GM19452 (cell line): Measurements from ENCODE around the gene ITPKC.
A peak's percentile ranks its signal among the peaks of the same experiment; 100 is the strongest.
"Not testable (repeated sequence)": the region's sequence is repeated elsewhere in the genome, so short reads cannot be mapped to it uniquely, and the experiment has no call there.

Experiments
- ATAC-seq: cut with Tn5 transposase; IDR thresholded peaks from one replicate; pipeline ENCODE4 v1.9.1; 2021; ENCODE audit not compliant: unreplicated experiment

The ITPKC gene

DNA sequence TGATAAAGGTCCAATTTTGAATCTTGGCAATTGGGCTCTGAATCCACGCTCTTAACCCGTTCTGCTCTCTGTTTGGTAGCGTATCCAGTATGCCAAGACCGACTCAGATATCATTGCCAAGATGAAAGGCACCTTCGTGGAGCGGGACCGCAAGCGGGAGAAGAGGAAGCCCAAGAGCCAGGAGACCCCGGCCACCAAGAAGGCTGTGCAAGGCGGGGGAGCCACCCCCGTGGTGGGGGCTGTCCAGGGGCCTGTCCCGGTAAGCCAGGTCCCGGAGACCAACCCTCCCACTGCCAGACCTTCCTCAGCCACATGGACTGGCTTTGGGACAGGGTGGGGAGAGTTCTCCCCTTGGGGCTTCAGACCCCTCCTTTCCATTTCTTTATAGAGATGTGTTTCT lies 42.4 kb downstream of the ITPKC start:
- ATAC-seq, result no peak

DNA sequence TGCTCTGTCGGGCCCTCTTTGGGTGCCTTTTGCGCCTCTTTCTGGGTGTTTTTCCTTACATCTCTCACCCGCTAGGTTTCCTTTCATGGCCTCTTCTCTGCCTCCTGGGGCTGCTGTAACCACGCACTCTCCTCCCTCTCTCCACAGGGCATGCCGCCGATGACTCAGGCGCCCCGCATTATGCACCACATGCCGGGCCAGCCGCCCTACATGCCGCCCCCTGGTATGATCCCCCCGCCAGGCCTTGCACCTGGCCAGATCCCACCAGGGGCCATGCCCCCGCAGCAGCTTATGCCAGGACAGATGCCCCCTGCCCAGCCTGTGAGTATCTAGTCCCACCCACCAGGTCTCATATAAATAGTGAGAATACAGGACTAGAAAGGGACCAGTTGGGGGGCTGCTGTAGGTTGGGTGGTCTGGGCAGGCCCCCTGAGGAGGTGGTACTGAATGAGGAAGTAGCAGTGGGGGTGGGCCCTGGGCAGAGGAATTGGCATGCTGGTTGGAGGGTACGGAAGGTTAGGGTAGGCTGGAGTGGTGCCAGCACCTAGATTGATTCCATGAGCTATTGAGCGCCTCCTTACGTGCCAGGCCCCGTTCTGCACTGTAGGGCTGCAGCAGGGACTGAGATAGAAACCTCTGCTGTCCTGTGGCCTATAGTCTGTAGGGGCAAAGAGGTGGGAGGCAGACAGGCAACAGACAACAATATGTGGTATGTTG lies 46.0 kb downstream of the ITPKC start:
- ATAC-seq, result no peak

DNA sequence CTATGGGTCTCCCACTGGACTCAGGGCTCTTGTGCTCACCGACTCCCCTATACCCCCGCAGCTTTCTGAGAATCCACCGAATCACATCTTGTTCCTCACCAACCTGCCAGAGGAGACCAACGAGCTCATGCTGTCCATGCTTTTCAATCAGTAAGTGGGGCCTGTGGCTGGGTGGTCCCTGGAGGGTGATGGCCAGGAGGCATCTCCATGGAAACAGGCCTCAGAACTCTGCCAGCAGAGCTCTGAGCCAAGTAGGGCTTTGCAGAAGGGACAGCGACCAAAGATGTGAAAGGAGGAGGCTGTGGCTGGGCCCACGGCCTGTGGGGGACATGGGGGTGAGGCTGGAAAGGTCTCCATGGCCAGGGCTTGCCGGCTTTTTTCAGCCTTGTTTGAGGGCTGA lies 46.6 kb downstream of the ITPKC start:
- ATAC-seq, result no peak

DNA sequence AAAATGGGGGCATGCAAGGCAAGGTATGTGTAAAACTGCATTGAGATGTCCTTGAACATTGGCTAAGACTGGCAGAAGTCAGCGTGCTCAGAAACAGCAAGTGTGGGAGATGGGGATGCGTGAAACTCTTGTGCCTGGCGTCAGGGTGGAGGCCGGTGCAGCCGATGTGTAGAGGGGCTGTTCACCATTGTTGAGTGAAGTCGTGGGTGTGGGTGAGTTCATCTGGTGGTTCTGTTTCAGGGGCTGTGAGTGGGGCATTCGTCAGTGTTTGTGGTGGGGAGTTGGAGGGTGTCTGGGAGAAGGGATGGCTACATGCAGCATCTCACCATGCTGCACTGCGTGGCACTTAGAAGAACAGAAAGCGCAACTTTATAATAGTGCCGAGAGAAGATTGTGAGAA lies 47.1 kb downstream of the ITPKC start:
- ATAC-seq, result no peak

DNA sequence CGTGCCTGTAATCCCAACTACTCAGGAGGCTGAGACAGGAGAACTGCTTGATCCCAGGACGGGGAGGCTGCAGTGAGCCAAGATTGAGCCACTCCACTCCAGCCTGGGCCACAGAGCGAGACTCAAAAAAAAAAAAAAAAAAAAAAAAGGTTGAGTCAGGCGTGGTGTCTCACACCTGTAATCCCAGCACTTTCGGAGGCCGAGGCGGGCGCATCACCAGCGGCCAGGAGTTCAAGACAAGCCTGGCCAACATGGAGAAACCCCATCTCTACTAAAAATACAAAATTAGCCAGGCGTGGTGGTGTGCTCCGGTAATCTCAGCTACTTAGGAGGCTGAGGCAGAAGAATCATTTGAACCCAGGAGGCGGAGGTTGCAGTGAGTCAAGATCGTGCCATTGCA lies 49.5 kb downstream of the ITPKC start:
- ATAC-seq, result not testable (repeated sequence)

DNA sequence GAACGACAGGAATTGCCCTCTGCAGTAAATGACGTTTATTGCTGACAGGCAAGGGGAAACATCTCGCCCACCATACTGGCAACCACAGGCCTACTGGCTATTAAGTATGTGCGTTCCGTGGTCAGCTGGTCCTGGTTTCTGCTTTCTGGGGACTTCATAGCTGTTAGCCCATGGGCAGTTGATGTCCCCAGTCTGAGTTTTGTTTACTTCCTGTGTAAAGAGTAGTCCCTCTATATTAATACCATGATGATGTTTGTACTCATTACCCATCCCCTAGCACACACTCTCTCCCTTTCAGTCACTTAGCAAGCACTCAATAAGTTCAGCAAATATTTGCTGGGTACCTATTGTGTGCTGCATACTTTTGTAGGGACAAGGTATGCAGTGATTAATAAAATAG lies 52.0 kb downstream of the ITPKC start:
- no peak for ATAC-seq

DNA sequence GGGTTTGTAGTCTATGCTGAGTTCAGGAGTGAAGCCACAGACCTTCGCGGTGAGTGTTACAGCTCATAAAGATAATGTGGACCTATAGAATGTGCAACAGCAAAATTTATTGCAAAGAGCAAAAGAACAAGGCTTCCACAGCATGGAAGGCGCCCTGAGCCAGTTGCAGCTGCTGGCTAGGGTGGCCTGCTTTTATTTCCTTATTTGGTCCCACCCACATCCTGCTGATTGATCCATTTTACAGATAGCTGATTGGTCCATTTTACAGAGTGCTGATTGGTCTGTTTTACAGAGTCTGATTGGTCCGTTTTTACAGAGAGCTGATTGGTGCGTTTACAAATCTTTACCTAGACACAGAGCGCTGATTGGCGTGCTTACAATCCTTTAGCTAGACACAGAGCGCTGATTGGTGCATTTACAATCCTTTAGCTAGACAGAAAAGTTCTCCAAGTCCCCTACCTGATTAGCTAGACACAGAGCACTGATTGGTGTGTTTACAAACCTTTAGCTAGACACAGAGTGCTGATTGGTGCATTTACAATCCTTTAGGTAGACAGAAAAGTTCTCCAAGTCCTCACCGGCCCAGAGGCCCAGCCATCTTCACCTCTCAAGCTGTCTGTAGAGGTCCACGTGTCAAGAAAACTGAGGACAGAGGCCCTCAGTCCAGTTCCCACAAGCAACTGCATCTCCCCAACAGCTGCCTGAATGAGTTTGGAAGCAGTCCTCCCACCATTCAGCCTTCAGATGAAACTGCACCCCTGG lies 54.4 kb downstream of the ITPKC start:
- ATAC-seq, result not testable (repeated sequence)

DNA sequence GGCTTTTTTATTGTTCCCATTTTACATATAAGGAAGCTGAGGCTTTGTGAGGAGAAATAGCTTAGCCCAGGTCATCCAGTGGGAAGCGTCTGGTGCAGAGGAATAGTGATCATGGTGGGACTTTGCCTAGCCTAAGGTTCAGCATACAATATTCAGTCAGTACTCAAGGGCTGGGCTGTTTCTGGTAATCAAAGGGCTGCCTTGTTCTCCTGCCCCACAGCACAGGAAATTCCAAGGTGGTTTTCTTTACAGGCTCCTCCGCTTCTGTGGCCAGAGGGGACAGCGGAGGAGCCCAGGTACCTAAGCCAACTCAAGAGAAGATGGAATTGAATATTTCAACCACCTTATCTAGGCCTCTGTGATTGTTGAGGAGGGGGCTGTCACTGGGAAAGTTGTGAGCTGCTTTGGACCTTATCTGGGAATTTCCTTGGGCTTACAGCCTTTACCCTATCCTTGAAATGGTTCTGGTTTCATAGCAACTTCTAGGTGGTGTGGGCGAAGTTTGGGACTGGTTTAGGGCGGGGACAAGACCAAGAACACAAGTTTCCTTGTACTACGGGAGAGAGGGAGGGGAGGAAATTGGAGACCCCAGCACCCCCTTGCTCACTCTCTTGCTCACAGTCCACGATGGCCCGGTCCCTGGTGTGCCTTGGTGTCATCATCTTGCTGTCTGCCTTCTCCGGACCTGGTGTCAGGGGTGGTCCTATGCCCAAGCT lies 58.2 kb downstream of the ITPKC start, which contains the start of gene MIA:
MIA (plus strand) TSS at position 606 of the 716 bp plus-strand sequence; CDS start at position 628, 22 bp downstream.
- ATAC-seq, result no peak

DNA sequence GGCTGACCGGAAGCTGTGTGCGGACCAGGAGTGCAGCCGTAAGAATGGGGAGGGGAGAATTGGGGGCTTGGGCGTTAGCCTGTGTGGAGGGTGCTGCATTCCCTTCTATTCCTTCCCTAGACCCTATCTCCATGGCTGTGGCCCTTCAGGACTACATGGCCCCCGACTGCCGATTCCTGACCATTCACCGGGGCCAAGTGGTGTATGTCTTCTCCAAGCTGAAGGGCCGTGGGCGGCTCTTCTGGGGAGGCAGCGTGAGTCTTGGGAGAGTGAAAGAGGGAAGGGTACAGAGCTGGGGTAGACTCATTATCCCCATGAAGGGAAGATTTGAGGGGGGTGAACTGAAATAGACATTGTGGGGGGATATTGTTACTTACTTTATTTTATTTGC lies 58.7 kb downstream of the ITPKC start:
- no peak for ATAC-seq

DNA sequence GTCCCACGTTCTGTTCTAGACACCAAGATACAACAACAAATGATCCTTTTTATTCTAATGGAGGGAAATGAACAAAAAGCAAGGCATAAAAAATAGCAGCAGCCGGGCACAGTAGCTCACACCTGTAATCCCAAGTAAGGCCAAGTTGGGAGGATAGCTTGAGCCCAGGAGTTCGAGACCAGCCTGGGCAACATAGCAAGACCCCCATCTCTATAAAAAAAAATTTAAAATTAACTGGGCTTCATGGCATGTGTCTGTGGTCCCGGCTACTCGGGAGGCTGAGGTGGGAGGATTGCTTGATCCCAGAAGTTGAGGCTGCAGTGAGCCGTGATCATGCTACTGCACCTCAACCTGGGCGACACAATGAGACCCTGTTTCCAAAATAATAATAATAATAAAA lies 59.5 kb downstream of the ITPKC start:
- ATAC-seq, result no peak

DNA sequence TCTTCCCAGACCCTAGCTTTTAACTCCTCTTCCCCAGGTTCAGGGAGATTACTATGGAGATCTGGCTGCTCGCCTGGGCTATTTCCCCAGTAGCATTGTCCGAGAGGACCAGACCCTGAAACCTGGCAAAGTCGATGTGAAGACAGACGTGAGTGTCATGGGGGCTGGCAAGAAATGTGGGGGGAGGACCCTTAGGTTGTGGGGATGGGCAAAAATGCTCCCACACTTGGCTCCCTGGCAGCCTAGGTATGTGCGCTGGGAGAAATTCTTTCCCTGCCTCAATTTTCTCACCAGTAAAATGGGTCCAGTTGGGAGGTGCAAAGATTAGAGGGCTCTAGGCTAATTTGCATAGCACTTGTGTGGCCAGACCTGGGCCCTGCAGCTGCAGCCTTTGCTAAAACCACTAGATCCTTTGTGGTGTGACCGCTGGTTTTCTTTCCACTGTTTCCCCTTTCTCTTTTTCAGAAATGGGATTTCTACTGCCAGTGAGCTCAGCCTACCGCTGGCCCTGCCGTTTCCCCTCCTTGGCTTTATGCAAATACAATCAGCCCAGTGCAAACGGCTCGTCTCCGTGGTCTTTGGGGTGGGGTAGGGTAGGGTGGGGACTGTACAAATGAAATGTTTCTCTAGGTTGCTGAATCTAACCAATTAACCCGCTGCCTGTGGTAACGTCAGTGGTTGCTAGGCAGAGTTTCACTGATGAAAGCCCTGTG lies 60.2 kb downstream of the ITPKC start:
- ATAC-seq, result peak; percentile 69

DNA sequence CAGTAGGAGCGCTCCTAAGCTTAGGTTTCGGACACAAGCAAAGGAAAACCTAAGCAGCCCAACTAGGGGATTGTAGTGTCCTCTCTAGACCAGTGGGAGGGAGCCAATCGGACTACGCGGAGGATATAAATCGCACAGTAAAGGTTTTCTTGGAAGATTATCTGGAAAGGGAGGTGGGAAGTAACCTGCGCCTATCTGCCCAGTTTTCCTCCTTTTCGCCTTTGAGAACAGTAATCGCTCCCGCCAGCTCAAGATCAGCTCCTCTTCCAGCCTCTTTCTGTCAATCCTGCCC lies 60.7 kb downstream of the ITPKC start:
- no peak for ATAC-seq

DNA sequence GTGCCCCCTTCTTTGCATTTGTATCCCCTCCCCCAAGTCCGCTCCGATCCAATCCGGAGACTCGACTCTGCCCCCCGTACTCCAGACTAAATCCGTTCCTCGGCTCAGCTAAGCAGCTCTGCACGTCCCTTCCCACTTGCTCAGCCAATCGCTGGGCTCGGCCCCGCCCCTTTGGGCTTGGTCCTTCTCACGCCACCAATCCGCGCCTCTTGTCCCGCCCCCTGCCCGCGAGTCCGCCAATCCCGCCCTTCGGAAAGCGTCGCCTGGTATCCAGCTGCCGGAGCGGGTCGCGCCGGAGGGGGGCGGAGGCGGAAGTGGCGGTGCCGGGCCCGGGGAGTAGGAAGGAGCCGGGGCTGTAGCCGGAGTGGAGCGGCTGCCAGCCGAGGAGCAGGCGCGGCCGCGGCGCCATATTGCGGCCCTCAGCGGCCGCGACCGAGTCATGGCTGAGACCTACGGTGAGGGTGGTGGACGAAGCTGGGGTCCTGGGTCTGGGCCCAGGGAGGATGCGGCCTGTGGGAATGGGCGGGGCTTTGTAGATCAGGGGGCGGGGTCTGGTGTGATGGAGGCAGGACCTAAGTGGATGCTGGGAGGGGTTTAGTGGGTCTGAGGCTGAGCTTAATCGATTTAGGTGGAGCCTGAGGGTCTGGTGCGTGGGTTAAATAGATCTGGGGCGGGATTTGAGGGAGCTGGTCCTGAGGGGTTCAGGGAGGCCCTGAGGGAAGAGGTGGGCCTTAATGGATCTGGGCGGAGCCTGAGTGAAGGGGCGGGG lies 61.2 kb downstream of the ITPKC start, which contains the start of gene RAB4B:
RAB4B (plus strand) TSS at position 311 of the 769 bp plus-strand sequence; CDS start at position 440, 129 bp downstream.
- ATAC-seq, result peak; percentile 57

DNA sequence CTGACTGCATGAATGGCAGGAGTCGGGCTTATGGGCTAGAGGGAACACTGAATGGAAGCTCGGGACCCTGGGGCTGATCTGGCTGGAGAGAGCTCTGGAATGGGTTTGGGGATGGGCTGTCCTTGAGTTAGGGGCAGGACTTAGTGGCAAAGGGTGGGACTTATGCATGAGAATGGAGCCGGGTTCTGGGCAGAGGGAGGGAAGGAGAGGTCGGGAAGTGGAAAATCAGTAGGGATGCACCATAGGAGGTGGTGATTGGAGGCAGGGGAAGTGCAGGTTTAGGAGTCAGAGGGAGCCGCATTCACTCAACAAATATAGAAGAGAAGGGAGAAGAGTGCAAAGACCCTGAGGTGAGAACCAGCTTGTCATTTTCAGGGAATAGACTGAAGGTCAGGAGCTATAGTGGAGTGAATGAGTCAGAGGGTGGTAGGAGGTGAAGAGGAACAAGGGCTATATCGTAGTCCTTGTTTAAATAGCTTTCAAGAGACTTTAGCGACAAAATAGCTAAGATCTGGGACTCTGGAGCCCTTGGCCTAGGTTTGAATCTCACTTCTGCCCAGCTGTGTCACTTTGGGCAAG lies 61.9 kb downstream of the ITPKC start:
- no peak for ATAC-seq

DNA sequence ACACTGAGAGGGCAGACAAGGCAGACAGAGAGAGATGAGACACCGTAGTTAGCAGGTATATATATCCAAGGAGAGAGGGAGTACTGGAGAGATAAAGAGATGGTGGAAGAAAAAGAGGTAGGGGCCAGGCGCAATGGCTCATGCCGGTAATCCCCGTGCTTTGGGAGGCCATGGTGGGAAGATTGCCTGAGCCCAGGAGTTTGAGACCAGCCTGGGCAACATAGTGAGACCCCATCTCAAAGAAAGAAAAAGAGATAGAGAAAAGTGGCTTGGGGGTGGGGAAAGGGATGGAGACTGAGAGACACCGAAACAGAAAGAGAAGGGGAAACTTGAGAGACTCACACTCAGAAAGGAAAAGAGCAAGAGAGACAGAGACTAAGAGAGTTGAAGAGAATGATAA lies 63.7 kb downstream of the ITPKC start:
- no peak for ATAC-seq

DNA sequence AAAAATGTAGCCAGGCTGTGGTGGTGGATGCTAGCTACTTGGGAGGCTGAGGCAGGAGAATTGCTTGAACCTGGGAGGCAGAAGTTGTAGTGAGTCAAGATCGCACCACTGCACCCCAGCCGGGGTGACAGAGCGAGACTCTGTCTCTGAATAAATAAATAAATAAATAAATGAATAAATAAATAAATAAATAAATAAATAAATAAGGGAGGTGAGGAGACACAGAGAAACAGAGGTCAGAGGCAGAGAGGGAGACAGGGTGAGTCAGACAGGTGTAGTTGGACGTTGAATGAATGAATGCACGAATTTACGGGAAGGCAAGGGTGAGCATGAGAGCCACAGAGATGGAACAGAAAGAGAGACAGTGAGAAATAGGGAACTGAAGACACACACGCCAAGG lies 64.2 kb downstream of the ITPKC start:
- ATAC-seq, result no peak

DNA sequence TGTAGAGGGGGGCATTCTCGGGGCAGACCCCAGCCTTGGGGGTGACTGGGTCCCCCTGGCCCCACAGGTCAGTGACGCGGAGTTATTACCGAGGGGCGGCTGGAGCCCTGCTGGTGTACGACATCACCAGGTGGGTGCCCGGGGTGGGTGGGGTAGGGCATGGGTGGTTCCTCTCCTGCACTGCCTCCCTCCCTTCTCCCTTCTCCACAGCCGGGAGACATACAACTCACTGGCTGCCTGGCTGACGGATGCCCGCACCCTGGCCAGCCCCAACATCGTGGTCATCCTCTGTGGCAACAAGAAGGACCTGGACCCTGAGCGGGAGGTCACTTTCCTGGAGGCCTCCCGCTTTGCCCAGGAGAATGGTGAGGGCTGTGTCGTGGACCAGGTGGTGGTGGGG lies 66.8 kb downstream of the ITPKC start:
- ATAC-seq, result no peak

DNA sequence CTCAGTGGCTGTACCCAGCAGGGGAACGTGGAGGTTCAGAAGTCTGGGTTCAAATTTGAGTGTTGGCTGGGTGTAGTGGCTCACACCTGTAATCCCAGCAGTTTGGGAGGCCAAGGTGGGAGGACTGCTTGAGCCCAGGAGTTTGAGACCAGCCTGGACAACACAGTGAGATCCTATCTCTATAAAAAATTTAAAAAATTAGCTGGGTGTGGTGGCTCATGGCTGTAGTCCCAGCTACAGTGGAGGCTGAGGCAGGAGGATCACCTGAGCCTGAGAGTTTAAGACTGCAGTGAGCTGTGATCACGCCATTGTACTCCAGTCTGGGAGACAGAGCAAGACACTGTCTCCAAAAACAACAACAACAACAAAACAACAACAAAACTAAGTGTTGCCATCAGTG lies 67.2 kb downstream of the ITPKC start:
- not testable (repeated sequence) for ATAC-seq

DNA sequence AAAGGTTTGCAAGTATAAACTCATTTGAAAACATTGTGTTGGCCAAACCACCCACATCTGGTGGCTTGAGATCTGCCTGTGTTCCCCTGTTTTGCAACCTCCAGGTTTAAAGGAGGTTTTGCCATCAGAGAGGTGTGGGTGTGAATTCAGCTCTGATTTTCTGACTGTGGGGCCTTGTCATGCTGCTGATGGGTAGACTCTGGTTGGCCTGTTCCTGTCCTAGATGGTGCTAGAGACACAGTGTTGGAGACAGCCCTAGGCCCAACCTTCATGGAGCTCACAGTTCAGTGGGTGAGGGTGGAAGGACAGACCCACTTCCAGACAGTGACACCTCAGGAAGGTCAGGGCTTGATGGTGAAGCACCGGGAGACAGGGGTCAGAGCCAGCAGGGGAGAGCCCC lies 68.6 kb downstream of the ITPKC start:
- ATAC-seq, result no peak
